ENCODE data around the gene CDK5R1.

- TF ChIP-seq CTCF (IDR thresholded peaks at IDR 0.05) (no peak), POLR2A (IDR thresholded peaks at IDR 0.05) (no peak)
These were observed 33.4 kb downstream of the CDK5R1 start for GRCh38 chr17:32520104-32520701.
